K562 (cell line): ENCODE results near the gene KLF13. TPM values are rescaled to one million over a fixed set of nuclear protein-coding genes. Genes with fewer than 3 reads are reported as not detected.

Experiments
- CREB3L1 ChIP-seq: fragments of 450-650 bp; IDR thresholded peaks from 2 replicates; pipeline ENCODE4 v1.6.1; 2014; ENCODE audit warnings: low read depth, mild to moderate bottlenecking, moderate library complexity, borderline replicate concordance
- MAX ChIP-seq: sonication (generic); formaldehyde crosslinking; IDR thresholded peaks from 2 replicates; pipeline ENCODE4 v1.9.0; 2022; ENCODE audit warnings: mild to moderate bottlenecking, missing genetic modification reagents
- MYBL2 ChIP-seq, 2 experiments: fragments of 450-650 bp in 1 of 2; sonication (generic) in 1 of 2; formaldehyde crosslinking in 1 of 2; IDR thresholded peaks; 2 replicates each; pipeline versions ENCODE4 v1.6.1 to v1.8.1; 2017 to 2022; ENCODE audit warnings: borderline replicate concordance in 1 of 2, inconsistent platforms in 1 of 2, low read depth in 1 of 2, mild to moderate bottlenecking in 1 of 2, missing genetic modification reagents in 1 of 2, moderate library complexity in 1 of 2
- NONO ChIP-seq, 2 experiments: fragments of 200-400 bp in 1 of 2; fragments of 450-650 bp in 1 of 2; formaldehyde crosslinking in 1 of 2; IDR thresholded peaks; 2 replicates each; pipeline ENCODE4 v1.6.1; 2017; ENCODE audit warnings: low read depth in 2 of 2, mild to moderate bottlenecking in 2 of 2, moderate library complexity in 2 of 2, low read length in 1 of 2
- RBM39 ChIP-seq: fragments of 200-400 bp; formaldehyde crosslinking; optimal IDR thresholded peaks from 2 replicates; pipeline ENCODE3; 2018; ENCODE audit warnings: low read depth, low read length
- SRSF7 ChIP-seq: fragments of 200-400 bp; formaldehyde crosslinking; optimal IDR thresholded peaks from 2 replicates; pipeline ENCODE3; 2017; ENCODE audit warnings: mild to moderate bottlenecking, low read depth, low read length
- polyA plus RNA-seq, 8 experiments: library from polyadenylated mRNA; depleted of rRNA in 4 of 8; stranded (reverse) in 5 of 8; unstranded in 3 of 8; fragments of >200 nt; fragmentation: Nextera tagmentation in 2 of 8; fragmentation: Illumina TruSeq in 1 of 8; extraction: Ambion mirVana in 2 of 8; extraction: Trizol in 1 of 8; gene quantifications; 2 replicates each; pipeline versions ENCODE4 v1.2.1 to v1.2.3, GENCODE V29; 2011 to 2014; ENCODE audit warnings: inconsistent platforms in 1 of 8, missing spikeins in 1 of 8
- total RNA-seq, 7 experiments: library from RNA; depleted of rRNA in 6 of 7; stranded (reverse); fragments of >200 nt in 6 of 7; fragmentation: Illumina TruSeq in 2 of 7; extraction: Trizol in 2 of 7; gene quantifications; 2 replicates each; pipeline versions ENCODE4 v1.2.1 to v1.2.3, GENCODE V29; 2011 to 2021; ENCODE audit warnings: low replicate concordance in 1 of 7
- TF ChIP-seq, protein P1 (sequence below), 2 experiments: fragments of 450-650 bp; conservative IDR thresholded peaks; 2 replicates each; pipeline ENCODE4 v1.6.1; 2017; ENCODE audit warnings: mild to moderate bottlenecking in 2 of 2, moderate library complexity in 2 of 2
- TF ChIP-seq, protein P2 (sequence below): fragments of 450-650 bp; IDR thresholded peaks from 2 replicates; pipeline ENCODE4 v1.6.1; 2016; ENCODE audit warnings: low read depth

Gene KLF13
- total and polyA plus RNA-seq, 9 of the 15 experiments (the other 6 are each of a cell fraction or from before 2014, with no cell fraction given): 1.8 to 10.5 (median 4.8) TPM

DNA sequence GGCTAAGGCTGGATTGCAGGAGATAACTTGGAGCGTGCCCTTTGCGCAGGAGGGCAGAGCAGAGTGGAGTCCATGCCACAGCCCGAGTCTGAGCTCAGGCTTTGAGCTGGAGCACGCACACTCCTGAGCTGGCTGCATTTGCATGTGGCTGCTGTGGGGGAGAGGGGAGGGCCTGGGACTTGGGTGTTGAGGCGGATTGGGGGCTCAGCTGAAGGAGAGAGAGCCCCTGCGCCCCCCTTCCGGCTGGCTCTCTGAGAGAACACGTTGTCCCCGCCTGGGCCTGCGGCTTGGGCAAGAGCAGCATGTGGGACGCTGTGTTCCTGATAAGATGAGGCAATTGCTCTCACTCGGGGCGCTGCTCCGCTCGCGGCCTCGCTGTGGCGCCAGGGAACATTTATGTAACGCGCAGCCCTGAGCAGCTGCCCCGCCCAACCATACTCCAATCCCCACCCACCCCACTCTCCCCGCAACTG is 39.1 kb downstream of the KLF13 start (continued):
- TF ChIP-seq, protein P1, sequence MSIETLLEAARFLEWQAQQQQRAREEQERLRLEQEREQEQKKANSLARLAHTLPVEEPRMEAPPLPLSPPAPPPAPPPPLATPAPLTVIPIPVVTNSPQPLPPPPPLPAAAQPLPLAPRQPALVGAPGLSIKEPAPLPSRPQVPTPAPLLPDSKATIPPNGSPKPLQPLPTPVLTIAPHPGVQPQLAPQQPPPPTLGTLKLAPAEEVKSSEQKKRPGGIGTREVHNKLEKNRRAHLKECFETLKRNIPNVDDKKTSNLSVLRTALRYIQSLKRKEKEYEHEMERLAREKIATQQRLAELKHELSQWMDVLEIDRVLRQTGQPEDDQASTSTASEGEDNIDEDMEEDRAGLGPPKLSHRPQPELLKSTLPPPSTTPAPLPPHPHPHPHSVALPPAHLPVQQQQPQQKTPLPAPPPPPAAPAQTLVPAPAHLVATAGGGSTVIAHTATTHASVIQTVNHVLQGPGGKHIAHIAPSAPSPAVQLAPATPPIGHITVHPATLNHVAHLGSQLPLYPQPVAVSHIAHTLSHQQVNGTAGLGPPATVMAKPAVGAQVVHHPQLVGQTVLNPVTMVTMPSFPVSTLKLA (conservative IDR thresholded peaks at IDR 0.05): peak; percentile 52 to 81; a peak in 3 of 4 replicates
- TF ChIP-seq MAX (CRISPR knock-in tag) (peak; percentile 88), MYBL2 (IDR thresholded peaks at IDR 0.05; ENCODE audit: low read depth) (no peak), MYBL2 (CRISPR knock-in tag; IDR thresholded peaks at IDR 0.05; ENCODE audit: borderline replicate concordance) (no peak), SRSF7 (no peak), NONO (IDR thresholded peaks at IDR 0.05; ENCODE audit: low read depth in 2 of 2, low read length in 1 of 2) (no peak), CREB3L1 (no peak), RBM39 (no peak)
- TF ChIP-seq, protein P2, sequence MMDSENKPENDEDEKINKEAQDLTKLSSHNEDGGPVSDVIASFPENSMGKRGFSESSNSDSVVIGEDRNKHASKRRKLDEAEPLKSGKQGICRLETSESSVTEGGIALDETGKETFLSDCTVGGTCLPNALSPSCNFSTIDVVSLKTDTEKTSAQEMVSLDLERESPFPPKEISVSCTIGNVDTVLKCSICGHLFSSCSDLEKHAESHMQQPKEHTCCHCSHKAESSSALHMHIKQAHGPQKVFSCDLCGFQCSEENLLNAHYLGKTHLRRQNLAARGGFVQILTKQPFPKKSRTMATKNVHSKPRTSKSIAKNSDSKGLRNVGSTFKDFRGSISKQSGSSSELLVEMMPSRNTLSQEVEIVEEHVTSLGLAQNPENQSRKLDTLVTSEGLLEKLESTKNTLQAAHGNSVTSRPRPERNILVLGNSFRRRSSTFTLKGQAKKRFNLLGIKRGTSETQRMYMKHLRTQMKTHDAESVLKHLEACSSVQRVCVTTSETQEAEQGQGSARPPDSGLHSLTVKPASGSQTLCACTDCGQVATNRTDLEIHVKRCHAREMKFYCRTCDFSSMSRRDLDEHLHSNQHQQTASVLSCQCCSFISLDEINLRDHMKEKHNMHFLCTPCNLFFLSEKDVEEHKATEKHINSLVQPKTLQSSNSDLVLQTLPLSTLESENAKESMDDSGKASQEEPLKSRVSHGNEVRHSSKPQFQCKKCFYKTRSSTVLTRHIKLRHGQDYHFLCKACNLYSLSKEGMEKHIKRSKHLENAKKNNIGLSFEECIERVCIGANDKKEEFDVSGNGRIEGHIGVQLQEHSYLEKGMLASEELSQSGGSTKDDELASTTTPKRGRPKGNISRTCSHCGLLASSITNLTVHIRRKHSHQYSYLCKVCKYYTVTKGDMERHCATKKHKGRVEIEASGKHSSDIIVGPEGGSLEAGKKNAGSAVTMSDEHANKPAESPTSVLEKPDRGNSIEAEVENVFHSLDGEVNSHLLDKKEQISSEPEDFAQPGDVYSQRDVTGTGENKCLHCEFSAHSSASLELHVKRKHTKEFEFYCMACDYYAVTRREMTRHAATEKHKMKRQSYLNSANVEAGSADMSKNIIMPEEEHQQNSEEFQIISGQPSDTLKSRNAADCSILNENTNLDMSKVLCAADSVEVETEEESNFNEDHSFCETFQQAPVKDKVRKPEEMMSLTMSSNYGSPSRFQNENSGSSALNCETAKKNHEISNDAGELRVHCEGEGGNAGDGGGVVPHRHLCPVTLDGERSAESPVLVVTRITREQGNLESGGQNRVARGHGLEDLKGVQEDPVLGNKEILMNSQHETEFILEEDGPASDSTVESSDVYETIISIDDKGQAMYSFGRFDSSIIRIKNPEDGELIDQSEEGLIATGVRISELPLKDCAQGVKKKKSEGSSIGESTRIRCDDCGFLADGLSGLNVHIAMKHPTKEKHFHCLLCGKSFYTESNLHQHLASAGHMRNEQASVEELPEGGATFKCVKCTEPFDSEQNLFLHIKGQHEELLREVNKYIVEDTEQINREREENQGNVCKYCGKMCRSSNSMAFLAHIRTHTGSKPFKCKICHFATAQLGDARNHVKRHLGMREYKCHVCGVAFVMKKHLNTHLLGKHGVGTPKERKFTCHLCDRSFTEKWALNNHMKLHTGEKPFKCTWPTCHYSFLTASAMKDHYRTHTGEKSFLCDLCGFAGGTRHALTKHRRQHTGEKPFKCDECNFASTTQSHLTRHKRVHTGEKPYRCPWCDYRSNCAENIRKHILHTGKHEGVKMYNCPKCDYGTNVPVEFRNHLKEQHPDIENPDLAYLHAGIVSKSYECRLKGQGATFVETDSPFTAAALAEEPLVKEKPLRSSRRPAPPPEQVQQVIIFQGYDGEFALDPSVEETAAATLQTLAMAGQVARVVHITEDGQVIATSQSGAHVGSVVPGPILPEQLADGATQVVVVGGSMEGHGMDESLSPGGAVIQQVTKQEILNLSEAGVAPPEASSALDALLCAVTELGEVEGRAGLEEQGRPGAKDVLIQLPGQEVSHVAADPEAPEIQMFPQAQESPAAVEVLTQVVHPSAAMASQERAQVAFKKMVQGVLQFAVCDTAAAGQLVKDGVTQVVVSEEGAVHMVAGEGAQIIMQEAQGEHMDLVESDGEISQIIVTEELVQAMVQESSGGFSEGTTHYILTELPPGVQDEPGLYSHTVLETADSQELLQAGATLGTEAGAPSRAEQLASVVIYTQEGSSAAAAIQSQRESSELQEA: no peak
